Neutrophil (primary cell): ENCODE results near the gene BHLHE23.

Source experiments
- H3K27ac ChIP-seq: fragments of 200-600 bp; sonication (generic); 2 replicates; pipeline ENCODE4 v1.5.1; 2016; ENCODE audit warnings: mild to moderate bottlenecking, moderate library complexity
- H3K27me3 ChIP-seq: fragments of 200-600 bp; sonication (generic); 2 replicates; pipeline ENCODE4 v1.6.0; 2016; ENCODE audit warnings: mild to moderate bottlenecking
- H3K36me3 ChIP-seq: fragments of 200-600 bp; sonication (generic); 2 replicates; pipeline ENCODE4 v1.5.1; 2017
- H3K4me1 ChIP-seq, 2 experiments: fragments of 200-600 bp in 1 of 2; sonication (generic) in 1 of 2; 1 replicate in 1 of 2; 2 replicates in 1 of 2; pipeline versions ENCODE4 v1.5.1 to v1.6.1; 2013 to 2016; ENCODE audit warnings: low read depth in 1 of 2, low read length in 1 of 2, mild to moderate bottlenecking in 1 of 2, moderate library complexity in 1 of 2; ENCODE audit not compliant: control insufficient read depth in 1 of 2, insufficient read depth in 1 of 2
- H3K4me3 ChIP-seq, 2 experiments: fragments of 200-600 bp in 1 of 2; sonication (generic) in 1 of 2; 1 replicate in 1 of 2; 2 replicates in 1 of 2; pipeline ENCODE4 v1.5.1; 2013 to 2016; ENCODE audit warnings: low read depth in 1 of 2, low read length in 1 of 2, mild to moderate bottlenecking in 1 of 2, moderate library complexity in 1 of 2
- H3K9me3 ChIP-seq: fragments of 200-600 bp; sonication (generic); 2 replicates; pipeline ENCODE4 v1.5.1; 2016
- CTCF ChIP-seq: fragments of 200-600 bp; sonication (generic); IDR thresholded peaks from 2 replicates; pipeline ENCODE4 v1.5.1; 2016; ENCODE audit warnings: antibody characterized with exemption

The BHLHE23 gene

GRCh38 chr20:63045401-63045800, 38.6 kb upstream of the BHLHE23 start:
- H3K4me1 ChIP-seq = no peaks in the 10 kb centered on the region
- no peaks in the 10 kb centered on the region for H3K9me3 ChIP-seq
- no peaks in the 10 kb centered on the region for H3K36me3 ChIP-seq
- peaks cover 25% of the 10 kb centered on the region for H3K27me3 ChIP-seq
- no peak overlapping the region for H3K4me3 ChIP-seq
- H3K27ac ChIP-seq = no peak overlapping the region
- TF ChIP-seq CTCF = no peak

GRCh38 chr20:63044605-63045004, 37.8 kb upstream of the BHLHE23 start:
- Histone ChIP-seq H3K4me3 (no peak overlapping the region), H3K4me1 (no peaks in the 10 kb centered on the region), H3K27me3 (peaks cover 33% of the 10 kb centered on the region), H3K36me3 (no peaks in the 10 kb centered on the region), H3K9me3 (no peaks in the 10 kb centered on the region), H3K27ac (no peak overlapping the region)
- no peak for TF ChIP-seq CTCF

- Histone ChIP-seq H3K27ac (no peak overlapping the region), H3K4me3 (no peak overlapping the region), H3K9me3 (no peaks in the 10 kb centered on the region), H3K4me1 (no peaks in the 10 kb centered on the region), H3K36me3 (no peaks in the 10 kb centered on the region), H3K27me3 (peaks cover 36% of the 10 kb centered on the region)
- TF ChIP-seq CTCF = no peak
Observed at GRCh38 chr20:63044204-63044600, 37.4 kb upstream of the BHLHE23 start.

GRCh38 chr20:63043348-63044203, 36.8 kb upstream of the BHLHE23 start:
- no peak overlapping the region for H3K4me3 ChIP-seq
- H3K36me3 ChIP-seq = no peaks in the 10 kb centered on the region
- H3K9me3 ChIP-seq = no peaks in the 10 kb centered on the region
- no peaks in the 10 kb centered on the region for H3K4me1 ChIP-seq
- H3K27ac ChIP-seq = no peak overlapping the region
- TF ChIP-seq CTCF = no peak
- H3K27me3 ChIP-seq = peaks cover 36% of the 10 kb centered on the region

- no peaks in the 10 kb centered on the region for H3K4me1 ChIP-seq
- H3K4me3 ChIP-seq = no peak overlapping the region
- H3K36me3 ChIP-seq = no peaks in the 10 kb centered on the region
- H3K27me3 ChIP-seq = peaks cover 45% of the 10 kb centered on the region
- no peak overlapping the region for H3K27ac ChIP-seq
- no peak for TF ChIP-seq CTCF
- H3K9me3 ChIP-seq = no peaks in the 10 kb centered on the region
Observed at GRCh38 chr20:63042448-63043071, 35.8 kb upstream of the BHLHE23 start.
